B cell (primary cell): ENCODE measurements around the gene KMT2A. TPM values are rescaled to one million over a fixed set of nuclear protein-coding genes. Genes with fewer than 3 reads are reported as not detected.

Experiments
- ATAC-seq: fragments of 200-7000 bp; cut with Tn5 transposase; one replicate; pipeline ENCODE4 v1.10.0; 2021; ENCODE audit warnings: low read depth, mild to moderate bottlenecking, moderate number of reproducible peaks, moderate library complexity
- CTCF ChIA-PET: fragments of 350-600 bp; sonication (Branson Sonifier 250); formaldehyde crosslinking; loops from one replicate; lab custom pipeline; 2021; ENCODE audit warnings: antibody characterized with exemption, inconsistent platforms; lab: Charles Lee
- POLR2A ChIA-PET: fragments of 350-600 bp; sonication (Branson Sonifier 250); formaldehyde crosslinking; loops from one replicate; lab custom pipeline; 2021; ENCODE audit warnings: antibody characterized with exemption; lab: Charles Lee
- DNase-seq: peaks from one replicate; pipeline ENCODE4 v3.0.0; 2013
- H2AFZ ChIP-seq: 2 replicates; pipeline ENCODE4 v1.6.1; 2012; ENCODE audit warnings: mild to moderate bottlenecking, low read depth, low read length; ENCODE audit not compliant: insufficient read depth, poor library complexity, severe bottlenecking
- H3K27ac ChIP-seq, 2 donors: 1 replicate in 1 of 2; 2 replicates in 1 of 2; pipeline ENCODE4 v1.5.1; 2012 to 2013; ENCODE audit warnings: low read length in 2 of 2, mild to moderate bottlenecking in 2 of 2, moderate library complexity in 1 of 2
- H3K27me3 ChIP-seq, 4 experiments: fragments of 200-600 bp in 1 of 4; sonication (generic) in 1 of 4; replicated peaks in 1 of 4; 1 replicate in 2 of 4; 2 replicates in 2 of 4; pipeline versions ENCODE4 v1.6.1 to v1.7.0; 2013 to 2016; ENCODE audit warnings: low read length in 3 of 4, mild to moderate bottlenecking in 2 of 4, mixed read lengths in 1 of 4, moderate library complexity in 1 of 4; ENCODE audit not compliant: insufficient read depth in 4 of 4, control insufficient read depth in 3 of 4; ENCODE audit errors: control extremely low read depth in 1 of 4
- H3K36me3 ChIP-seq, 2 experiments: replicated peaks in 1 of 2; 1 replicate in 1 of 2; 2 replicates in 1 of 2; pipeline versions ENCODE4 v1.6.1 to v1.7.1; 2013; ENCODE audit warnings: low read length in 1 of 2; ENCODE audit not compliant: insufficient read depth in 2 of 2, control insufficient read depth in 1 of 2; ENCODE audit errors: control extremely low read depth in 1 of 2, extremely low read depth in 1 of 2
- H3K4me1 ChIP-seq, 2 donors: fragments of 200-600 bp in 1 of 2; sonication (generic) in 1 of 2; 1 replicate in 1 of 2; 2 replicates in 1 of 2; pipeline versions ENCODE4 v1.5.1 to v1.6.1; 2013 to 2017; ENCODE audit warnings: low read length in 2 of 2; ENCODE audit not compliant: control insufficient read depth in 2 of 2, insufficient read depth in 2 of 2
- H3K4me2 ChIP-seq: replicated peaks from 2 replicates; pipeline ENCODE3; 2012; ENCODE audit warnings: mild to moderate bottlenecking, low read depth, low read length; ENCODE audit not compliant: poor library complexity, severe bottlenecking
- H3K4me3 ChIP-seq, 5 experiments: fragments of 200-600 bp in 1 of 5; sonication (generic) in 1 of 5; 1 replicate in 3 of 5; 2 replicates in 2 of 5; pipeline versions ENCODE4 v1.5.1 to v1.7.0; 2011 to 2016; ENCODE audit warnings: low read length in 4 of 5, mild to moderate bottlenecking in 4 of 5, low read depth in 2 of 5, control low read depth in 1 of 5, moderate library complexity in 1 of 5; ENCODE audit not compliant: insufficient read depth in 1 of 5; ENCODE audit errors: control extremely low read depth in 1 of 5, extremely low read depth in 1 of 5
- H3K79me2 ChIP-seq: fragments of 200-600 bp; sonication (generic); one replicate; pipeline ENCODE4 v1.6.0; 2016; ENCODE audit warnings: low read length; ENCODE audit not compliant: control insufficient read depth, insufficient read depth
- H3K9ac ChIP-seq: fragments of 200-600 bp; sonication (generic); 2 replicates; pipeline ENCODE4 v1.6.1; 2017; ENCODE audit warnings: mild to moderate bottlenecking, low read length, moderate library complexity
- H3K9me3 ChIP-seq, 3 donors: one replicate each; pipeline versions ENCODE4 v1.6.1 to v1.7.1; 2013; ENCODE audit warnings: low read length in 2 of 3; ENCODE audit not compliant: control insufficient read depth in 2 of 3, insufficient read depth in 1 of 3; ENCODE audit errors: control extremely low read depth in 1 of 3
- H4K20me1 ChIP-seq: 2 replicates; pipeline ENCODE4 v1.6.0; 2012; ENCODE audit warnings: mild to moderate bottlenecking, low read length; ENCODE audit not compliant: insufficient read depth, control insufficient read depth, poor library complexity, severe bottlenecking
- H3K27ac Mint-ChIP-seq: one replicate; pipeline ENCODE4 v1.8.0; 2021; ENCODE audit warnings: mixed read lengths
- H3K27me3 Mint-ChIP-seq: one replicate; pipeline ENCODE4 v1.8.0; 2021; ENCODE audit warnings: mixed read lengths
- H3K4me1 Mint-ChIP-seq: one replicate; pipeline ENCODE4 v1.8.0; 2021; ENCODE audit warnings: mixed read lengths
- H3K4me3 Mint-ChIP-seq: one replicate; pipeline ENCODE4 v1.8.0; 2021; ENCODE audit warnings: mixed read lengths
- H3K9me3 Mint-ChIP-seq: one replicate; pipeline ENCODE4 v1.8.0; 2022; ENCODE audit warnings: mixed read lengths; ENCODE audit not compliant: insufficient read depth
- EZH2 ChIP-seq: IDR thresholded peaks from 2 replicates; pipeline ENCODE4 v1.6.1; 2012; ENCODE audit warnings: borderline replicate concordance, low read depth, mild to moderate bottlenecking, moderate library complexity, low read length; ENCODE audit not compliant: insufficient read depth, poor library complexity, severe bottlenecking
- WGBS: methylation state at CpG from one replicate; pipeline ENCODE4 v1.1.5; 2013; ENCODE audit warnings: missing lambda C conversion rate; ENCODE audit not compliant: insufficient coverage; 5-methylcytosine and 5-hydroxymethylcytosine counted together
- intact Hi-C: fragments of 100-400 bp; cut with micrococcal nuclease; formaldehyde crosslinking; loops from one replicate; pipeline ENCODE4 v1.10.0; 2022
- polyA plus RNA-seq: library from polyadenylated mRNA; depleted of rRNA; stranded (reverse); fragments of >200 nt; gene quantifications from 2 replicates; pipeline ENCODE4 v1.2.3, GENCODE V29; 2012
- total RNA-seq, 2 donors: library from RNA; stranded (reverse); fragments of 120-200 nt in 1 of 2; gene quantifications; 1 replicate in 1 of 2; 2 replicates in 1 of 2; pipeline versions ENCODE4 v1.2.3 to v1.2.4, GENCODE V29; 2013 to 2022
- TF ChIP-seq, protein P1 (sequence below): fragments of 200-600 bp; IDR thresholded peaks from one replicate; pipeline ENCODE4 v1.8.0; 2022; ENCODE audit warnings: antibody characterized with exemption, mild to moderate bottlenecking

The KMT2A gene
- total and polyA plus RNA-seq, 2 donors (not counting 1 experiment from before 2014, with no cell fraction given) = 32.1 to 175 TPM

DNA sequence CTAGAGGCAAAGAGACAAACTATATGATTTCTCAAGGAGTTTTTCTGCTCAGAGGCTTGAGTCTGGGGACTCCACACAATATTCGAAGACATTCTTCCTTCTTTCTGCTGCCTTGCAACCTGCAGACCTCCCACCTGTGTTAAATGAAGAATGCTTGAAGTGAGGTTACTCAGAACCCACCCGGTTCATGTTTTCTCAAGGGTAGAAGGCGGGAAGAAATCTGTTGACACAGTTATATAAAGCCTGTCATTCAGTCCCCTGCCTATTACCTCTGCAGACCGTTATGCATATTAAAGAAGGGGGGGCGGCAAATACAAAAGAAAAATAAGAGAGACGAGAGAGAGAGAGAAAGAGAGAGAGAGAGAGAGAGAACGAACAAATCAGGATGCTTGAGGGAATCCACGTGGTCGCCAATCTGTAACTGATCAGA lies 2.2 kb upstream of the KMT2A start:
- Histone ChIP-seq H3K79me2 (peaks cover 26% of the 10 kb centered on the region), H3K9me3 (no peaks in the 10 kb centered on the region), H3K36me3 (no peaks in the 10 kb centered on the region), H3K4me3 (peak overlapping the region; percentile 61 to 93 (median 84)), H3K9ac (peak overlapping the region; percentile 77), H4K20me1 (peaks cover 23% of the 10 kb centered on the region), H2AFZ (peak overlapping the region; percentile 94), H3K27me3 (no peaks in the 10 kb centered on the region), H3K4me1 (peaks cover 11 to 22% of the 10 kb centered on the region in 2 donors), H3K4me2 (peak overlapping the region; percentile 95), H3K27ac (no peak overlapping the region)
- ChIA-PET CTCF (interaction anchor here (0.6 to 2.6 kb wide), 7 partner anchors 25 to 1651 kb away, joined by 3 to 12 read pairs (median 3); no protein-coding TSS in a partner anchor), POLR2A (interaction anchor here (2.5 kb wide), 1 partner anchor 32 kb away, joined by 28 read pairs; the partner anchor contains the start of gene ATP5MG)
- Mint-ChIP-seq H3K27ac (peak overlapping the region; percentile 99), H3K4me3 (peak overlapping the region; percentile 97), H3K9me3 (no peaks in the 10 kb centered on the region), H3K4me1 (peaks cover 25% of the 10 kb centered on the region), H3K27me3 (no peaks in the 10 kb centered on the region)
- TF ChIP-seq EZH2 = no peak
- TF ChIP-seq, protein P1, sequence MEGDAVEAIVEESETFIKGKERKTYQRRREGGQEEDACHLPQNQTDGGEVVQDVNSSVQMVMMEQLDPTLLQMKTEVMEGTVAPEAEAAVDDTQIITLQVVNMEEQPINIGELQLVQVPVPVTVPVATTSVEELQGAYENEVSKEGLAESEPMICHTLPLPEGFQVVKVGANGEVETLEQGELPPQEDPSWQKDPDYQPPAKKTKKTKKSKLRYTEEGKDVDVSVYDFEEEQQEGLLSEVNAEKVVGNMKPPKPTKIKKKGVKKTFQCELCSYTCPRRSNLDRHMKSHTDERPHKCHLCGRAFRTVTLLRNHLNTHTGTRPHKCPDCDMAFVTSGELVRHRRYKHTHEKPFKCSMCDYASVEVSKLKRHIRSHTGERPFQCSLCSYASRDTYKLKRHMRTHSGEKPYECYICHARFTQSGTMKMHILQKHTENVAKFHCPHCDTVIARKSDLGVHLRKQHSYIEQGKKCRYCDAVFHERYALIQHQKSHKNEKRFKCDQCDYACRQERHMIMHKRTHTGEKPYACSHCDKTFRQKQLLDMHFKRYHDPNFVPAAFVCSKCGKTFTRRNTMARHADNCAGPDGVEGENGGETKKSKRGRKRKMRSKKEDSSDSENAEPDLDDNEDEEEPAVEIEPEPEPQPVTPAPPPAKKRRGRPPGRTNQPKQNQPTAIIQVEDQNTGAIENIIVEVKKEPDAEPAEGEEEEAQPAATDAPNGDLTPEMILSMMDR = no peak
- DNase-seq (no peak), ATAC-seq (no peak)
- 0% methylated on average over 4 of the region's 9 CpGs for WGBS
- intact Hi-C loops = loop anchor here (10.0 kb wide), 1 partner anchor 441 kb away; no protein-coding TSS in a partner anchor
